GM18873 (cell line): Measurements from ENCODE around the gene SPACA4.
"Not testable (repeated sequence)": the region's sequence is repeated elsewhere in the genome, so short reads cannot be mapped to it uniquely, and the experiment has no call there.

ENCODE experiments used
- ATAC-seq: cut with Tn5 transposase; IDR thresholded peaks from one replicate; pipeline ENCODE4 v1.9.1; 2021; ENCODE audit warnings: mild to moderate bottlenecking, moderate library complexity, moderate number of reproducible peaks; ENCODE audit not compliant: unreplicated experiment, low FRiP score

SPACA4 gene

DNA sequence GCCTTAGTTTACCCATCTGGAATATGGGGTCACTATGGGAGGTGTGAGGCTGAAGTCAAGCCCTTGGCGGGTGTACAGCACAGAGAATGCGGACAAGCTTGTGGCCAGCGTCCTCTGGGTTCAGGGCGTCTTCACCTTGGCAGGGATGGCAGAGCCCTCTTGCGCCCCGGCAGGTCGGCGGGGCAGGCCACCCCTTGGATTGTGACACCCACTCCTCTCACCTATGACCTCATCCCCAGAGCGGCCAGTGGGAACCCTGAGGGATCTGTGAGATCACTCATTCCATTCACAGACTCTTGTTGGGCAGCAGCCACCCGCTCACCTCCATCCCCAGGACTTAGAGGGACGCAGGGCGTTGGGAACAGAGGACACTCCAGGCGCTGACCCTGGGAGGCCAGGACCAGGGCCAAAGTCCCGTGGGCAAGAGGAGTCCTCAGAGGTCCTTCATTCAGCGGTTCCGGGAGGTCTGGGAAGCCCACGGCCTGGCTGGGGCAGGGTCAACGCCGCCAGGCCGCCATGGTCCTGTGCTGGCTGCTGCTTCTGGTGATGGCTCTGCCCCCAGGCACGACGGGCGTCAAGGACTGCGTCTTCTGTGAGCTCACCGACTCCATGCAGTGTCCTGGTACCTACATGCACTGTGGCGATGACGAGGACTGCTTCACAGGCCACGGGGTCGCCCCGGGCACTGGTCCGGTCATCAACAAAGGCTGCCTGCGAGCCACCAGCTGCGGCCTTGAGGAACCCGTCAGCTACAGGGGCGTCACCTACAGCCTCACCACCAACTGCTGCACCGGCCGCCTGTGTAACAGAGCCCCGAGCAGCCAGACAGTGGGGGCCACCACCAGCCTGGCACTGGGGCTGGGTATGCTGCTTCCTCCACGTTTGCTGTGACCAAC, at the start of gene SPACA4:
Gene SPACA4, plus strand, starts transcription at position 280 of the 896 bp plus-strand sequence. Its CDS starts 237 bp downstream, at position 517.
- no peak for ATAC-seq

GRCh38 chr19:48556825-48557224, 49.7 kb upstream of the SPACA4 start:
- ATAC-seq, result no peak

DNA sequence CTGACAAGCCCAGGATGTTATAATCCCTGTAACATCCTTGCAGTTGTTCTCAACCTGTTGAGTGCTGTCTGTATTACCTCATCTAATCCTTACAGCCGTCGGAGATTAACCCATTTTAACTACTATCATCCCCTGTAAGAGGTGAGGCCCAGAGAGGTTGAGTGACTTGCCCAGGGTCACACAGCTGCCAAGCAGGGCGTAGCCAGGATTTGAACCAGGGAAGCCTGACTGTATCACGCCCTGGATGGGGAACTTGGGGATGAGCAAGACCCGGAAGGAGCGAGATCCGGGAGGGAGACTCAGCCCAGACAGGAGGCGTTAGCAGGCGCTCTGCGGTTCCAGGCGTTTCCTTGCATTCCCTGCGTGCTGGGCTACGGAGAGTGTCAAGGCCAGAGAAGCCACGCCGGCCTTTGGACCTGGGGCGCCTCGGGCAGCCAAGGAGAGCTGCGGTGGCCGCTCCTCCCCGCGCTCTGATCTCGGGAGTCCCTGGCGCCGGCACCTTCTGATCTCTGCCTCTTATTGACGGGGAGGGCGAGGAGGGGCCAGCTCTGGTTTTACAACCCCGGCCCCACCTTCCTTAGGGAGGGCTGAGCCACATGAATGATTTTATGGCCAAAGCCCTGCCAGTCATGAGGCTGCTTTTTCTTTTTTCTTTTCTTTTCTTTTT, 48.4 kb upstream of the SPACA4 start:
- ATAC-seq, result no peak

DNA sequence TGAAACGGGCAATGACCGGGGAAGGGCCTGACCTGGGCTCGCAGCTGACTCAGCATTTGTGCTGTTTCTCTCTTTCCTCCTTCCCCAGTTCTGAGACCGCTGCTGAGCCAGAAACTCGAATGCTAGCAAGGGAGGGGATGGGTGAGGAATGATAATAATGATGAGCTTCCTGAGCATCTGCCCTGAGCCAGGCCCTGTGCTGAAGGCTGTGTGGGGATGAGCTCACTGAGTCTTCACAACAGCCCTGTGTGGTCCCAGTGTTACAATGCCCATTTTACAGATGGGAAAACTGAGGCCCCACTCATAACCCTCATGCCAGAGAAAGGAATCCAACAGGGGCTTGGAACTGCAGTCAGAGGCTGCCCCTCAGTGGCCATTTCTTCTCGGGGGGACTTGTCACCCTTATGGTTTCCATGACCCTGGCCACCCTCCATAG, 46.4 kb upstream of the SPACA4 start:
- ATAC-seq, result no peak

DNA sequence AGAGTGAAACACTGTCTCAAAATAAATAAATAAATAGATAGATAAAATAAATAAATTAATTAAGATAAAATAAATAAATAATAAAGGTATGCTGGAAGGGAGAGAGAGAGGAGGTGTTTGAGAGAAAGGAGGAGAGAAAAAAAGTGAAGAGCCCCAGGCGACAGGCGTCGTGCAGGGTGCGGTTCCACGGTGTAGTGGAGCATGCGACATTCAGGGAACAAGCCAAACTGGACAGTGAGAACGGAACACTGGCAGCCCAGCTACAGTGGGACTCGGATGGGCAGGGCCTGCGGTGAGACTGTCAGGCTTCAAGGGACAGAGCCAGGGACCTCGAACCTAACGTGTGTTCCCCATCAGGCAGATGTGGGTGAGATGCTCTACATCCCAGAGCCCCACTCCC, 45.1 kb upstream of the SPACA4 start:
- ATAC-seq, result no peak

DNA sequence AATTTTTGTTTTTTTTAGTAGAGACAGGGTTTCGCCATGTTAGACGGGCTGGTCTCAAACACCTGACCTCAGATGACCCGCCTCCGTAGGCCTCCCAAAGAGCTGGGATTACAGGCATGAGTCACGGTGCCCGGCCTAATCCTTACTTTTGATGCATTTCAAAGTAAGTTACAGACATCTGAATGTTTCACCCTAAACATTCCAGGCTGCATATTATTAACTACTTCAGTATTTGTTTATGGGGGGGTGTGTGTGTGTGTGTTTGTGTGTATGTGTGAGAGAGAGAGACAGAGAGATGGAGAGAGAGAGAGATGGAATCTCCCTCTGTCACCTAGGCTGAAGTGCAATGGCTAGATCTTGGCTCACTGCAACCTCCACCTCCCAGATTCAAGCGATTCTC, 41.5 kb upstream of the SPACA4 start:
- no peak for ATAC-seq

DNA sequence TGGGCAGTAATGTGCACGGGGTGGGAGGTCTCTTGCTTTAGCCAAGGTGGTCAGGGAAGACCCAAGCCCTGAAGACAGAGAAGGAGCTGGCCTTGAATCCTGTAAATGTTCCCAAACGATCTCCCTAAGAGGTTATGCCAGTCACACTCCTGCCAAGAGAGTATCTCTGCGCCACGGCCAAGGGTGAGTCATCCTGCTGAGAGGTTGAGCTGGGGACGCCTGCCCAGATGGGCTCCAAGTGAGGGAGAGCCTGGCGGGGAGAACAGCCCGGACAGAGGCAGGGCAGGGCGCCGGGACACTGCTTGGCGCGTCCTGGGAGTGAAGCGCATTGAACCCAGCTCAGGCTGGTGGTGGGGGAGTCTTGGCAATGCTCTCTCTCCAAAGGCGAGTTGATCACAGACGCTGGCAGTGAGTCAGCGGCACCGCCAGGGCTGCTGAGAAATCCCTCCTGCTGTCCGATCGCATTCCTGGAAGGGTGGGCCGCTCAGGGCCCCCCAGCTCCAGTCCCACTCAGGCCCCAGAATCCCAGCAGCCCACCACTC, 38.1 kb upstream of the SPACA4 start:
- ATAC-seq, result no peak

GRCh38 chr19:48569814-48570213, 36.7 kb upstream of the SPACA4 start:
- no peak for ATAC-seq

DNA sequence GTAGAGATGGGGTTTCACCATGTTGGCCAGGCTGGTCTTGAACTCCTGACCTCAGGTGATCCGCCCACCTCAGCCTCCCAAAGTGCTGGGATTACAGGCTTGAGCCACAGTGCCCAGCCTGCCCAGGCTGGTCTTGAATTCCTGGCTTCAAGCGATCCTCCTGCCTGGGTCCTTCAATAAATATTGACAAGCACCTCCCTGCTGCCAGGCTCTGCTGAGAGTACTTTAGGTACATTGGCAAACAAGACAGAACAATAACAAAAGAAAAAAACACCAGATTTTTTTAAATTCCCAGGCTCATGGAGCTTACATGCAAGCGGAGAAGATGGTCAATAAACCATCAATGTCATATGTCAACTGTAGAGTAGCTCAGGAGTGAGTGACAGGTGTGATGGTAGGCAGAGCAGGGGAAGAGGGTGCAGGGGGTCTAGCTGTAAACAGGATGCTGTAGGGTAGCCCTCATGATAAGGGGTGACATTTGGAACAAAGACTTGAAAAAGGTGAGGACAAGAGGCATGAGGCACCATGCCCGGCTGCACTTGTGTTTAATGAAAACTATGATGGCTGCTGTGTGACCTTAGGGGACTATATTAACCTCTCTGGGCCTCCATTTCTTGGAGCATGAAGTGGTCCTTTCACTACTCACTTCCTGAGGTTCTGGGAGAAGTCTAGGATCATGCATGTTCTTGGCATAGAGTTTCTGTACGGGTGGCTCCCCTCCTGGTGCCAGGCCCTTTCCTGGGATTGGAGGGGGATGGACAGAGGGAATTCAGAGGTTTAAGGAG, 35.0 kb upstream of the SPACA4 start:
- ATAC-seq, result no peak

GRCh38 chr19:48573163-48573505, 33.4 kb upstream of the SPACA4 start:
- no peak for ATAC-seq

GRCh38 chr19:48575931-48576622, 30.5 kb upstream of the SPACA4 start:
- ATAC-seq, result no peak

- ATAC-seq, result not testable (repeated sequence)
Observed at GRCh38 chr19:48577908-48578307, 28.6 kb upstream of the SPACA4 start.

DNA sequence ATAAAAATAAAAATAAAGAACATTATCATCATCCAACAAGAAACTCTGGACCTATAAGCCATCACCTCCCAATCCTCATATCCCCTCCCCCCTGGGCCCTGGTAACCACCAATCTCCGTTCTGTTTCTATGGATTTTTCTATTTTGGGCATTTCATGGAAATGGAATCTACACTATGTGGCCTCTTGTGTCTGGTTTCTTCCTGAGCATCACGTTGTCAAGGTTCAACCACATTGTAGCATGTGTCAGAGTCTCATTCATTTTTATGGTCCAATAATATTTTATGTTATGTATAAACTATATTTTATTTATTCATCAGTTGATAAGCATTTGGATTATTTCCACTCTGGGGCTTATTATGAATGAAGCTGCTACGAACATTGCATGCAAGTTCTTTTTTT, 27.7 kb upstream of the SPACA4 start:
- no peak for ATAC-seq

- ATAC-seq, result no peak
Observed at GRCh38 chr19:48582168-48582567, 24.4 kb upstream of the SPACA4 start.

DNA sequence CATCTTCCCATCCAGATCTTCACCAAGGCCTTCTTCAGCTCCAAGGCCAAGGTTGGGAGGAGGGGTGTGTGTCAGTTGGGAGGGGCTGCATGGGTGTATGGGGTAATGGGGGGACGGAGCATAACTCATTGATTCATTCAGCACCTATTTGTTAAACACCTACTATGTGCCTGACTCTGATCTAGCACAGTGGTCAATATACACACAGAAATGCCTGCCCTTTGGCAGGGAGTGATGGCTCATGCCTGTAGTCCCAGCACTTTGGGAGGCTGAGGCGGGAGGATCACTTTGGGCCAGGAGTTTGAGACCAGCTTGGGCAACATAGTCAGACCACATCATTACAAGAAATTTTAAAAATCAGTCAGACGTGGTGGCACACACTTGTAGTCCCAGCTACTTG, 19.2 kb upstream of the SPACA4 start:
- ATAC-seq, result no peak

GRCh38 chr19:48588670-48589401, 17.7 kb upstream of the SPACA4 start:
- no peak for ATAC-seq

- ATAC-seq, result no peak
Observed at GRCh38 chr19:48591021-48591420, 15.5 kb upstream of the SPACA4 start.

DNA sequence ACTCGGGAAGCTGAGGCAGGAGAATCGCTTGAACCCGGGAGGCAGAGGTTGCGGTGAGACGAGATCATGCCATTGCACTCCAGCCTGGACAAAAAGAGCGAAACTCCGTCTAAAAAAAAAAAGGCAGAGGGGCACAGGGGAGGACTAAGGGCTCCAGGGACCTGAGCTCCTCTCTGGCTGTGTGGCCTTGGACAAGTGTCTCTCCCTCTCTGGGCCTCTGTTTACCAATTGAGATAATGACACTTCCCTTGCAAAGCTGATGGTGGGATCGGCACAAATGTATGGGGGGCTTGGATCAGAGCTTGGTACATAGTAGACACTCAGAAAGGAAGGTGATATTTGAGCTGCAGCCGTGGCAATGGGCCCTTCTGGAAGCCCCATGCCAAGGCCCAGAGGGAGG, 11.4 kb upstream of the SPACA4 start:
- no peak for ATAC-seq

DNA sequence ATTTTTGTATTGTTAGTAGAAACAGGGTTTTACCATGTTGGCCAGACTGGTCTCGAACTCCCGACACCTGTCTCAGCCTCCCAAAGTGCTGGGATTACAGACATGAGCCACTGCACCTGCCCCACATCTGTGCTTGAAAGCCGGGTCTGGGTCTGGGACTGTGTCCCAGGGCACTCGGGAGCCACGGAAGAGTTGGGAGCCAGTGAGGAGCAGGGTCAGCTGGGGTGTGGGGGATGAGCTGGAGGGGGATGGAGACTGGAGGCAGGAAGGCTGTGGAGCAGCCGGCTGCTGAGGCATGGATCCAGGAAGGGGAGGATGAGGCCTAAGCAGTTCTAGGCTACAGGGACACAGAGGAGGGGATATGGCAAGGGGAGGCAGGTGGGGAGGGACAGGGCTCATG, 10.7 kb upstream of the SPACA4 start:
- ATAC-seq, result no peak

DNA sequence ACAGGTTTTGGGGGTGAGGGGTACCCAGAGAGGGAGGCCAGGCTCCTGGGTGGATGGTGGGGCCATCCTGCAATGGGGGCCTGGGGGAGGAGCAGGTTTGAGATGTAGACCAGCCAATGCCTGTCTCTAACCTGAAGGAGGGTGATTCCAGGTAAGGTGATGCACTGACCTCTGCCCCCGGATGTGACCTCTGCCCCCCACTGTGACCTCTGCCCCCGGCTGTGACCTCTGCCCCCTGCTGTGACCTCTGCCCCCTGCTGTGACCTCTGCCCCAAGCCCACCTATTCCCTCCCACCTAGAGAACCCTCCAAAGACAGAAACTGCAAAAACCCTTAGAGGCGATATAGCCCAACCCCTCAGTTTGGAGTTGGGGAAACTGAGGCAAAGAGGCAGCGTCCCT, 10.3 kb upstream of the SPACA4 start:
- no peak for ATAC-seq
